Measurements from ENCODE around the gene SCFD1.

Gene SCFD1

DNA sequence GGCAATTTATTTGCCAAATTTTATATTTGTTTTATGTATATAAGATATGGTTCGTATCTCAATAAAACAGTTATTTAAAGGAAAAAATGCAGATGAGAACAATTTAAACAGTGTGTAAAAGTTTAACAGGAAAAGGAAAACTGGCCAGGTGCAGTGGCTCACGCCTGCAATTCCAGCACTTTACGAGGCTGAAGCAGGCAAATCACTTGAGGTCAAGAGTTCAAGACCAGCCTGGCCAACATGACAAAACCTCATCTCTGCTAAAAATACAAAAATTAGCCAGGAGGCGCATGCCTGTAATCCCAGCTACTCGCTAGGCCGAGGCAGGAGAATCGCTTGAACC, 40.9 kb upstream of the SCFD1 start:
- DNase-seq (ENCODE audit: low spot score), result no peak
- TF ChIP-seq, protein P1, sequence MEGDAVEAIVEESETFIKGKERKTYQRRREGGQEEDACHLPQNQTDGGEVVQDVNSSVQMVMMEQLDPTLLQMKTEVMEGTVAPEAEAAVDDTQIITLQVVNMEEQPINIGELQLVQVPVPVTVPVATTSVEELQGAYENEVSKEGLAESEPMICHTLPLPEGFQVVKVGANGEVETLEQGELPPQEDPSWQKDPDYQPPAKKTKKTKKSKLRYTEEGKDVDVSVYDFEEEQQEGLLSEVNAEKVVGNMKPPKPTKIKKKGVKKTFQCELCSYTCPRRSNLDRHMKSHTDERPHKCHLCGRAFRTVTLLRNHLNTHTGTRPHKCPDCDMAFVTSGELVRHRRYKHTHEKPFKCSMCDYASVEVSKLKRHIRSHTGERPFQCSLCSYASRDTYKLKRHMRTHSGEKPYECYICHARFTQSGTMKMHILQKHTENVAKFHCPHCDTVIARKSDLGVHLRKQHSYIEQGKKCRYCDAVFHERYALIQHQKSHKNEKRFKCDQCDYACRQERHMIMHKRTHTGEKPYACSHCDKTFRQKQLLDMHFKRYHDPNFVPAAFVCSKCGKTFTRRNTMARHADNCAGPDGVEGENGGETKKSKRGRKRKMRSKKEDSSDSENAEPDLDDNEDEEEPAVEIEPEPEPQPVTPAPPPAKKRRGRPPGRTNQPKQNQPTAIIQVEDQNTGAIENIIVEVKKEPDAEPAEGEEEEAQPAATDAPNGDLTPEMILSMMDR (IDR thresholded peaks at IDR 0.05; ENCODE audit: extremely low read depth, missing control alignments), result no peak

DNA sequence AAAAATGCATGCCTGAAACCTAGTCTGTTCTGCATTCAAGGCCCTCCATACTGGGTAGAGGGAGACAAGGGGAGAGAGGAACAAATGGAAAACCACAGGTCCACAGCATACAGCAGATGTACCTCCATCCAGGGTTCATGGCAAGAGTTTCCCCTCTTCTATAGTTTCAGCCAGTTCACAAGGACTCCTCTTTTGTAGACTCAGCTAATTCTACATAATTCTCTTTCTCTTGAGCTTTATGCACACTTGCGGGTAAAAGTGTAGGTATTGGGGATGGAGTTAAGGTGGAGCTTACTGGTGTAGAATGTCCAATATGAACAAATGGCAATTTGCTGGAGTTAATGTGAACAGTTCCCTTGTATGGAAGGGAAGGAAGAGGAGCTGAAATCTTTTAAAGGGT, 39.7 kb upstream of the SCFD1 start:
- DNase-seq (ENCODE audit: low spot score), result no peak
- TF ChIP-seq, protein P1 (IDR thresholded peaks at IDR 0.05; ENCODE audit: extremely low read depth, missing control alignments), result no peak

DNA sequence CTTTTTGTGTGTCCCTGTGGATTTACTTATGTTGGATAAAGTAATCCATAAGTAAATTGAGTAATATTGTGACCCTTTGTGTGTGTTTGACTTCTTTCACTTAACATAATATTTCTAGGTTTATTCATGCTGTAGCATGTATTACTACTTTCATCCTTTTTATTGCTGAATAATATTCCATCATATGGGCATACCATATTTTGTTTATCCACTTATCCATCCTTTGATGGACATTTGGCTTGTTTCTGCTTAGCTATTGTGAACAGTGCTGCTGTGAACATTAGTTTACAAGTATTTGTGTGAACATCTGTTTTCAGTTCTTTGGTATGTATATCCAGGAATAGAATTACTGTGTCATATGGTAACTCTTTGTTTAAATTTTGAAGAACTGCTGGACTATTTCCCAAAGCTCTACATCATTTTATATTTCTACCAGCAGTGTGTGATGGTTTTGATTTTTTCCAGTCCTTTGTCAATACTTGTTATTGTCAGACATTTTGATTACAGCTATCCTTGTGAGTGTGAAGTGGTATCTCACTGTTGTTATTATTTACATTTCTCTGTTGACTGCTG, 38.0 kb upstream of the SCFD1 start:
- no peak for DNase-seq (ENCODE audit: low spot score)
- TF ChIP-seq, protein P1 (IDR thresholded peaks at IDR 0.05; ENCODE audit: extremely low read depth, missing control alignments), result no peak

DNA sequence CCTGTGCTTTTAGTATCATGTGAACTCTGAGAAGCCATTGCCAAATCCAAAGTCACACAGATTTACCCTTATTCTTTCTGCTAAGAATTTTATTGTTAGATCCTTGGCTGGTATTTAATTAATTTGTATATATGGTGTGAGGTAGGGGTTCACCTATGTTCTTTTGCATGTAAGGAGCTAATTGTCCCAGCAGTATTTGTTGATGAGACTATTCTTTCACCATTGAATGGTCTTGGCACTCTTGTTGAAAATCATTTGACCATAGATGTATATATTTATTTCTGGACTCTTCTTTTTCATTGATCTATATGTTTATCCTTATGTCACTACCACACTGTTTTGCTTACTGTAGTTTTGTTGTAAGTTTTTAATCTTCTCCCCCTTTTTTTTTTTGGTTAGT, 36.9 kb upstream of the SCFD1 start:
- TF ChIP-seq, protein P1 (IDR thresholded peaks at IDR 0.05; ENCODE audit: extremely low read depth, missing control alignments), result no peak
- DNase-seq (ENCODE audit: low spot score), result no peak

DNA sequence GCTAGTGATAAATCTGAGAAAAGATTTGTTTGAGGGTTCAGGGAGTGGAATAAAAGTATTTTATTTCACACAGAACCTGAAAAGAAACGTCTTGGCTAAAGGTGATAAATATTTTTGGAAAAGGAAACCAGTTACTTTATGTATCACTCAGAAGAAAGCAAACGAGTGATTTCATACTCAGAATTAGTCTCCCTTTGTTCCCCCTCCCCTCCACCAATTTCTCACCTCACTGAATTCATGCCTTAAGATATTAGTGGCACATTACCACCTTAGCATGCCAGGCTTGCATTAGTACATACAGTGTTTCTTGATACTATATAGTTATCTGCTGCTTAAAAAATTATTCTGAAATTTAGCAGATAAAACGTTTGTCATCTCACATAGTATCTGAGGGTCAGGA, 35.0 kb upstream of the SCFD1 start:
- DNase-seq (ENCODE audit: low spot score), result no peak
- TF ChIP-seq, protein P1 (IDR thresholded peaks at IDR 0.05; ENCODE audit: extremely low read depth, missing control alignments), result no peak

DNA sequence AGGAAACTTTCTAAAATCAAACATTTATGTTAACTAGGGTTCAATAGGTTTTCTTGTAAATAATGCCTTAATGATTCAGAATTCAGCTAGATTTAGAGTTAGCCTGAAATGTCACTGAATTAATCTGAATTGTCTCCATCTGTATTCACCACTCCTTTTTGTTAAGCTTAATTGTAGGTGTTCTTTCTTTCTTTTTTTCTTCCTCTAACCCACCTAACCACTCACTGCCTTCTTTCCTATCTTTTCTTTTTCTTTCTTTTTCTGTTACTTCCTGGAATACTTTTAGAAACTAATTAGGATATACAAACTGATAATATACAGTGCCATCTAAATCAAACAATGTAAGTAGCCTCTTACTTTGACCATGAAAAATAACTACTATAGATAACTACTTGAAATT, 33.2 kb upstream of the SCFD1 start:
- no peak for DNase-seq (ENCODE audit: low spot score)
- TF ChIP-seq, protein P1 (IDR thresholded peaks at IDR 0.05; ENCODE audit: extremely low read depth, missing control alignments), result no peak

DNA sequence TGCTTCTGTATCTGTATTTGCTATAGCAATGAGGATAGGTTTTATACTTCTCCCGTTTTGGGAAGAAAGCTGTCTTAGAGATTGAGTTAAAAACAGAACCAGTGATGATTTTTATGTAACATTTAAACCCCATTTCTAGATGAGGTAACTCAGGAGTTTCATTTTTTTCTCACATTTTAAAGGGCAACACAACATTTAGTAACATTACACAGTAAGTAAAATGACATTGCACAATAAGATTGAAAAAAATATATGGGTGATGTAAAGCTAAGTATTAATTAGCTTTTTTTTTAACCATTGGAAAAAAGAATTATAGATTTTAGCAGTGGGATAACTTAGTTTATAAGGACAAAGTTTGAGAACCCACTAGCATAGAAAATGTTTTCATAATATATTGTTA, 25.2 kb upstream of the SCFD1 start:
- DNase-seq (ENCODE audit: low spot score), result no peak
- TF ChIP-seq, protein P1 (IDR thresholded peaks at IDR 0.05; ENCODE audit: extremely low read depth, missing control alignments), result no peak
